GM12872 (cell line): ENCODE measurements around the gene IPCEF1.

Source experiments
- TF ChIP-seq, protein P1 (sequence below): IDR thresholded peaks from 3 replicates; pipeline ENCODE4 v1.5.1; 2011; ENCODE audit warnings: low read depth, mild to moderate bottlenecking, low read length, moderate library complexity; ENCODE audit not compliant: insufficient read depth

Gene IPCEF1

GRCh38 chr6:154289818-154290508 lies 66.6 kb downstream of the IPCEF1 start:
- TF ChIP-seq, protein P1, sequence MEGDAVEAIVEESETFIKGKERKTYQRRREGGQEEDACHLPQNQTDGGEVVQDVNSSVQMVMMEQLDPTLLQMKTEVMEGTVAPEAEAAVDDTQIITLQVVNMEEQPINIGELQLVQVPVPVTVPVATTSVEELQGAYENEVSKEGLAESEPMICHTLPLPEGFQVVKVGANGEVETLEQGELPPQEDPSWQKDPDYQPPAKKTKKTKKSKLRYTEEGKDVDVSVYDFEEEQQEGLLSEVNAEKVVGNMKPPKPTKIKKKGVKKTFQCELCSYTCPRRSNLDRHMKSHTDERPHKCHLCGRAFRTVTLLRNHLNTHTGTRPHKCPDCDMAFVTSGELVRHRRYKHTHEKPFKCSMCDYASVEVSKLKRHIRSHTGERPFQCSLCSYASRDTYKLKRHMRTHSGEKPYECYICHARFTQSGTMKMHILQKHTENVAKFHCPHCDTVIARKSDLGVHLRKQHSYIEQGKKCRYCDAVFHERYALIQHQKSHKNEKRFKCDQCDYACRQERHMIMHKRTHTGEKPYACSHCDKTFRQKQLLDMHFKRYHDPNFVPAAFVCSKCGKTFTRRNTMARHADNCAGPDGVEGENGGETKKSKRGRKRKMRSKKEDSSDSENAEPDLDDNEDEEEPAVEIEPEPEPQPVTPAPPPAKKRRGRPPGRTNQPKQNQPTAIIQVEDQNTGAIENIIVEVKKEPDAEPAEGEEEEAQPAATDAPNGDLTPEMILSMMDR, result peak; percentile 31; the same call in 1 of the 3 replicates

- TF ChIP-seq, protein P1, result no peak
These were observed 70.8 kb downstream of the IPCEF1 start for GRCh38 chr6:154285826-154286225.

GRCh38 chr6:154284313-154284853 lies 72.2 kb downstream of the IPCEF1 start:
- TF ChIP-seq, protein P1, result no peak

GRCh38 chr6:154280521-154280920 lies 76.1 kb downstream of the IPCEF1 start:
- TF ChIP-seq, protein P1, result no peak

DNA sequence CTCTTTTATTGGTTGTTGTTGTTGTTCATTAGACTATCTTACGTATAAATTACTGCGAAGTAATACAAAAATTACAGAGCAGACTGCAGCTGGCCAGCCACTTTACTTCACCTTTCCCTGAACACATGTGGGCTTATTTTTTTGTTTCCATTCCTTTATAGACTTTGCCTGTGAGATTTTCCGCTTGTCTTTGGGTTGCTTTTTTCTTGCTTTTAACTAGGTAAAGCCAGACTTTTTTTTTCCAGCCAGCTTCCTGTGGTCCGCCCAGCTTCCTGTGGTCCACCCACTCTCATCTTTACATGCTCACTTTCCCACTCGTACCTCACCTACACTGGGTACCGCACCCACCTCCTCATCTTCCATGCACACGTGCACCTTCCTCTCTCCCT lies 79.0 kb downstream of the IPCEF1 start:
- TF ChIP-seq, protein P1, result no peak

GRCh38 chr6:154276810-154277628 lies 79.6 kb downstream of the IPCEF1 start:
- TF ChIP-seq, protein P1, result peak; percentile 45; the same call in 2 of the 3 replicates

GRCh38 chr6:154274168-154274567 lies 82.4 kb downstream of the IPCEF1 start:
- TF ChIP-seq, protein P1, result no peak
